GM13976 (cell line): ENCODE results near the gene DNAAF6.

Source experiments
- DNase-seq: peaks from one replicate; pipeline ENCODE4 v3.0.0; 2012; ENCODE audit warnings: low spot score
- in situ Hi-C: fragments of 300-500 bp; cut with MboI; formaldehyde crosslinking; loops from one replicate; pipeline ENCODE4 v1.12.0; 2022; ENCODE audit warnings: low sequenced_read_pairs, mixed read lengths, inconsistent platforms; ENCODE audit not compliant: unreplicated experiment
- TF ChIP-seq, protein P1 (sequence below): IDR thresholded peaks from 2 replicates; pipeline ENCODE4 v1.5.1; 2012; ENCODE audit warnings: borderline replicate concordance, mild to moderate bottlenecking; ENCODE audit not compliant: insufficient read depth; ENCODE audit errors: extremely low read depth, missing control alignments, control extremely low read depth

The DNAAF6 gene

DNA sequence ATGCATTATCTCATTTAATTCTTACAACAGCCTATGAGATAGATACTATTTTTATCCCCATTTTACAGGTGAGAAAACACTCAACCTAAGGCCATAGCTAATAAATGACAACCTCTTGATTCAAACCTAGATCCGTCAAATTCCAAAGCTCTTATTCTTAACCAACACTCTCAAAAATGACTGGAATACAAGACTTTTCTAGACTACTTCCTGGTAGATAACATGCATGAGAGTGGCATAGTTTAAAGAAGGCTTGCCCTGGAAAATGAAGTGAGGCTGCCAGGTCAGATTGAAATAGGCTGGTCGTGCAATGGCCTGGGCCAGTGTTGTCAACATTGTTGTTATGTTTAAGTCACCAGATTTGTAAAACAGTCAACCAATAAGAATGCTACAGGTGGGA lies 86.6 kb downstream of the DNAAF6 start:
- no peak for DNase-seq
- in situ Hi-C loops = no loop called here
- TF ChIP-seq, protein P1, sequence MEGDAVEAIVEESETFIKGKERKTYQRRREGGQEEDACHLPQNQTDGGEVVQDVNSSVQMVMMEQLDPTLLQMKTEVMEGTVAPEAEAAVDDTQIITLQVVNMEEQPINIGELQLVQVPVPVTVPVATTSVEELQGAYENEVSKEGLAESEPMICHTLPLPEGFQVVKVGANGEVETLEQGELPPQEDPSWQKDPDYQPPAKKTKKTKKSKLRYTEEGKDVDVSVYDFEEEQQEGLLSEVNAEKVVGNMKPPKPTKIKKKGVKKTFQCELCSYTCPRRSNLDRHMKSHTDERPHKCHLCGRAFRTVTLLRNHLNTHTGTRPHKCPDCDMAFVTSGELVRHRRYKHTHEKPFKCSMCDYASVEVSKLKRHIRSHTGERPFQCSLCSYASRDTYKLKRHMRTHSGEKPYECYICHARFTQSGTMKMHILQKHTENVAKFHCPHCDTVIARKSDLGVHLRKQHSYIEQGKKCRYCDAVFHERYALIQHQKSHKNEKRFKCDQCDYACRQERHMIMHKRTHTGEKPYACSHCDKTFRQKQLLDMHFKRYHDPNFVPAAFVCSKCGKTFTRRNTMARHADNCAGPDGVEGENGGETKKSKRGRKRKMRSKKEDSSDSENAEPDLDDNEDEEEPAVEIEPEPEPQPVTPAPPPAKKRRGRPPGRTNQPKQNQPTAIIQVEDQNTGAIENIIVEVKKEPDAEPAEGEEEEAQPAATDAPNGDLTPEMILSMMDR = no peak
